Esophagus squamous epithelium (tissue), 4 donors: Measurements from ENCODE around the gene ZCCHC24.

ENCODE experiments used
- POLR2A ChIP-seq, 4 donors: fragments of 450-650 bp; IDR thresholded peaks; one replicate each; pipeline ENCODE4 v1.6.1; 2017; ENCODE audit warnings: antibody characterized with exemption in 4 of 4, mild to moderate bottlenecking in 4 of 4, moderate library complexity in 3 of 4
- TF ChIP-seq, protein P1 (sequence below), 6 experiments: fragments of 450-650 bp in 4 of 6; fragments of 200-600 bp in 2 of 6; sonication (generic) in 2 of 6; IDR thresholded peaks; one replicate each; pipeline ENCODE4 v1.5.1; 2016 to 2019; ENCODE audit warnings: antibody characterized with exemption in 6 of 6, mild to moderate bottlenecking in 4 of 6, moderate library complexity in 4 of 6

DNA sequence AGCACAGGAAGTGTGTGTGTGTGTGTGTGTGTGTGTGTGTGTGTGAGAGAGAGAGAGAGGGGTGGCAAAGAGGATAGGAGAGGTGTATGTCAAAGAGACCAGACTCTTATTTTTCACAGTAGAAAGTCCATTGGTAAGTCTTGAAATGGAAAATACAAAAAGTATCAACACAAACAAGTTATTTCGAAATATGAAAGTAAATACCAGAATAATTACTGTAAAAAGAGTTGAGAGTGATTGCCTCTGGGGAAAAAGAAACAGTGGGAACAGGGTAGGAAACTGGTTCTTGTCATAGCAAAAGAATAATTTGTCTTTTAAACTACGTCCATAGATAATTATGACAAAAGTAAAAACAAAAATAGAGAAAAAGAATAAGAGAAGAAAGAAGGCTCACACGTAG is 37.9 kb upstream of the ZCCHC24 start:
- no peak for TF ChIP-seq POLR2A (IDR thresholded peaks at IDR 0.05)
- TF ChIP-seq, protein P1, sequence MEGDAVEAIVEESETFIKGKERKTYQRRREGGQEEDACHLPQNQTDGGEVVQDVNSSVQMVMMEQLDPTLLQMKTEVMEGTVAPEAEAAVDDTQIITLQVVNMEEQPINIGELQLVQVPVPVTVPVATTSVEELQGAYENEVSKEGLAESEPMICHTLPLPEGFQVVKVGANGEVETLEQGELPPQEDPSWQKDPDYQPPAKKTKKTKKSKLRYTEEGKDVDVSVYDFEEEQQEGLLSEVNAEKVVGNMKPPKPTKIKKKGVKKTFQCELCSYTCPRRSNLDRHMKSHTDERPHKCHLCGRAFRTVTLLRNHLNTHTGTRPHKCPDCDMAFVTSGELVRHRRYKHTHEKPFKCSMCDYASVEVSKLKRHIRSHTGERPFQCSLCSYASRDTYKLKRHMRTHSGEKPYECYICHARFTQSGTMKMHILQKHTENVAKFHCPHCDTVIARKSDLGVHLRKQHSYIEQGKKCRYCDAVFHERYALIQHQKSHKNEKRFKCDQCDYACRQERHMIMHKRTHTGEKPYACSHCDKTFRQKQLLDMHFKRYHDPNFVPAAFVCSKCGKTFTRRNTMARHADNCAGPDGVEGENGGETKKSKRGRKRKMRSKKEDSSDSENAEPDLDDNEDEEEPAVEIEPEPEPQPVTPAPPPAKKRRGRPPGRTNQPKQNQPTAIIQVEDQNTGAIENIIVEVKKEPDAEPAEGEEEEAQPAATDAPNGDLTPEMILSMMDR (IDR thresholded peaks at IDR 0.05): no peak
